ENCODE measurements around the gene RASSF3.
"Not testable (repeated sequence)": the region's sequence is repeated elsewhere in the genome, so short reads cannot be mapped to it uniquely, and the experiment has no call there.

RASSF3 gene

GRCh38 chr12:64598831-64599230 is 11.5 kb upstream of the RASSF3 start:
- no peak for DNase-seq

- DNase-seq, result no peak
Observed at GRCh38 chr12:64600164-64600561, 10.1 kb upstream of the RASSF3 start.

- DNase-seq, result no peak
Observed at GRCh38 chr12:64603183-64603841, 7.0 kb upstream of the RASSF3 start.

- DNase-seq, result peak; percentile 90
Observed at GRCh38 chr12:64608901-64609535, 1.3 kb upstream of the RASSF3 start.

- no peak for DNase-seq
Observed at GRCh38 chr12:64609536-64610078, 688 bp upstream of the RASSF3 start.

- peak; percentile 88 for DNase-seq
Observed at GRCh38 chr12:64610660-64611340, 505 bp downstream of the RASSF3 start.

GRCh38 chr12:64611341-64612284 is 1.3 kb downstream of the RASSF3 start:
- DNase-seq, result peak; percentile 71

GRCh38 chr12:64612843-64613242 is 2.5 kb downstream of the RASSF3 start:
- no peak for DNase-seq

GRCh38 chr12:64613775-64614398 is 3.6 kb downstream of the RASSF3 start:
- DNase-seq, result not testable (repeated sequence)

- no peak for DNase-seq
Observed at GRCh38 chr12:64616201-64616600, 5.9 kb downstream of the RASSF3 start.

GRCh38 chr12:64618953-64619590 is 8.8 kb downstream of the RASSF3 start:
- DNase-seq, result no peak

- no peak for DNase-seq
Observed at GRCh38 chr12:64621257-64621942, 11.1 kb downstream of the RASSF3 start.

GRCh38 chr12:64624035-64624434 is 13.7 kb downstream of the RASSF3 start:
- DNase-seq, result no peak

- DNase-seq, result peak; percentile 88
Observed at GRCh38 chr12:64625243-64626077, 15.2 kb downstream of the RASSF3 start.

GRCh38 chr12:64626588-64626987 is 16.3 kb downstream of the RASSF3 start:
- DNase-seq, result not testable (repeated sequence)

GRCh38 chr12:64627771-64628170 is 17.5 kb downstream of the RASSF3 start:
- no peak for DNase-seq

GRCh38 chr12:64631197-64631596 is 20.9 kb downstream of the RASSF3 start:
- no peak for DNase-seq

GRCh38 chr12:64633011-64633939 is 23.0 kb downstream of the RASSF3 start:
- no peak for DNase-seq

- peak; percentile 93 for DNase-seq
Observed at GRCh38 chr12:64633940-64634337, 23.6 kb downstream of the RASSF3 start.

All from islet precursor cell (in vitro differentiated cells).